HG02973 (cell line): ENCODE data around the gene TMEM229A.
"Not testable (repeated sequence)": the region's sequence is repeated elsewhere in the genome, so short reads cannot be mapped to it uniquely, and the experiment has no call there.

Experiments
- ATAC-seq: cut with Tn5 transposase; IDR thresholded peaks from one replicate; pipeline ENCODE4 v1.9.1; 2021; ENCODE audit warnings: moderate library complexity; ENCODE audit not compliant: unreplicated experiment

Gene TMEM229A

GRCh38 chr7:124032369-124033094 is at the start of gene TMEM229A:
TMEM229A (minus strand) TSS chr7:124033067; CDS start chr7:124033003, 64 bp downstream.
- no peak for ATAC-seq

- ATAC-seq: not testable (repeated sequence)
Measured at GRCh38 chr7:124082234-124082633, 49.4 kb upstream of the TMEM229A start.

GRCh38 chr7:124077546-124077945 is 44.7 kb upstream of the TMEM229A start:
- ATAC-seq: no peak

GRCh38 chr7:124076841-124077240 is 44.0 kb upstream of the TMEM229A start:
- ATAC-seq: no peak

- no peak for ATAC-seq
Measured at GRCh38 chr7:124074007-124074406, 41.1 kb upstream of the TMEM229A start.

- ATAC-seq: no peak
Measured at GRCh38 chr7:124073310-124073645, 40.4 kb upstream of the TMEM229A start.

- no peak for ATAC-seq
Measured at GRCh38 chr7:124072603-124073309, 39.9 kb upstream of the TMEM229A start.

- no peak for ATAC-seq
Measured at GRCh38 chr7:124071843-124072242, 39.0 kb upstream of the TMEM229A start.

- ATAC-seq: no peak
Measured at GRCh38 chr7:124062171-124062570, 29.3 kb upstream of the TMEM229A start.

- ATAC-seq: no peak
Measured at GRCh38 chr7:124060528-124060927, 27.7 kb upstream of the TMEM229A start.

- ATAC-seq: peak; percentile 100
Measured at GRCh38 chr7:124059375-124059774, 26.5 kb upstream of the TMEM229A start.

- no peak for ATAC-seq
Measured at GRCh38 chr7:124058515-124058914, 25.6 kb upstream of the TMEM229A start.

GRCh38 chr7:124057872-124058271 is 25.0 kb upstream of the TMEM229A start:
- ATAC-seq: no peak

GRCh38 chr7:124056234-124056633 is 23.4 kb upstream of the TMEM229A start:
- no peak for ATAC-seq

- no peak for ATAC-seq
Measured at GRCh38 chr7:124051681-124052377, 19.0 kb upstream of the TMEM229A start.

GRCh38 chr7:124042826-124043225 is 10.0 kb upstream of the TMEM229A start:
- ATAC-seq: no peak

GRCh38 chr7:124041439-124041838 is 8.6 kb upstream of the TMEM229A start:
- ATAC-seq: no peak

- ATAC-seq: not testable (repeated sequence)
Measured at GRCh38 chr7:124037902-124038301, 5.0 kb upstream of the TMEM229A start.

GRCh38 chr7:124035706-124036105 is 2.8 kb upstream of the TMEM229A start:
- no peak for ATAC-seq

- ATAC-seq: no peak
Measured at GRCh38 chr7:124034754-124035100, 1.9 kb upstream of the TMEM229A start.

- ATAC-seq: no peak
Measured at GRCh38 chr7:124033807-124034753, 1.2 kb upstream of the TMEM229A start.
